ENCODE measurements around the gene CHRND. TPM values are rescaled to one million over a fixed set of nuclear protein-coding genes. Genes with fewer than 3 reads are reported as not detected.

Gene CHRND
- total and polyA plus RNA-seq, 12 donors = 0.03 to 0.57 (median 0.17) TPM; not detected in 8

GRCh38 chr2:232497348-232497747, 28.6 kb upstream of the CHRND start:
- ATAC-seq = no peak
- intact Hi-C loops (cut with DNase I) = no loop called here
- H3K27me3 ChIP-seq = peaks cover 0 to 15% (median 2%) of the 10 kb centered on the region in 7 donors
- H3K4me1 ChIP-seq = peaks cover 0 to 8% (median 0%) of the 10 kb centered on the region in 9 donors
- H3K9me3 ChIP-seq = no peaks in the 10 kb centered on the region
- no peak for TF ChIP-seq CTCF (IDR thresholded peaks at IDR 0.05)
- no peaks in the 10 kb centered on the region for H3K36me3 ChIP-seq
- H3K4me3 ChIP-seq = no peak overlapping the region
- WGBS, 2 donors = 77 to 81% methylated on average over 13 of the region's 13 CpGs
- no peak for DNase-seq
- no peak overlapping the region for H3K27ac ChIP-seq

GRCh38 chr2:232498452-232498851, 27.5 kb upstream of the CHRND start:
- H3K4me1 ChIP-seq = peaks cover 3 to 17% (median 6%) of the 10 kb centered on the region in 9 donors
- no peak for ATAC-seq
- DNase-seq = no peak
- H3K4me3 ChIP-seq = no peak overlapping the region
- no peaks in the 10 kb centered on the region for H3K36me3 ChIP-seq
- intact Hi-C loops (cut with DNase I) = no loop called here
- no peak overlapping the region for H3K27ac ChIP-seq
- no peak for TF ChIP-seq CTCF (IDR thresholded peaks at IDR 0.05)
- H3K27me3 ChIP-seq = peaks cover 5 to 24% (median 10%) of the 10 kb centered on the region in 7 donors
- no peaks in the 10 kb centered on the region for H3K9me3 ChIP-seq
- WGBS, 2 donors = 92 to 96% methylated on average over 3 of the region's 3 CpGs

- Histone ChIP-seq H3K27me3 (peaks cover 6 to 51% (median 29%) of the 10 kb centered on the region in 7 donors), H3K9me3 (no peaks in the 10 kb centered on the region), H3K4me1 (peaks cover 3 to 20% (median 9%) of the 10 kb centered on the region in 9 donors), H3K36me3 (no peaks in the 10 kb centered on the region), H3K27ac (no peak overlapping the region), H3K4me3 (no peak overlapping the region)
- no peak for TF ChIP-seq CTCF (IDR thresholded peaks at IDR 0.05)
- WGBS, 2 donors = 76 to 78% methylated on average over 9 of the region's 9 CpGs
- no peak for DNase-seq
- ATAC-seq = peak in 1 of 8 donors; percentile 40
- intact Hi-C loops (cut with DNase I) = no loop called here
Observed at GRCh38 chr2:232501331-232501771, 24.6 kb upstream of the CHRND start.

GRCh38 chr2:232501794-232502390, 24.1 kb upstream of the CHRND start:
- DNase-seq (no peak), ATAC-seq (peak in 1 of 8 donors; percentile 23)
- Histone ChIP-seq H3K4me3 (no peak overlapping the region), H3K9me3 (no peaks in the 10 kb centered on the region), H3K4me1 (peaks cover 3 to 20% (median 9%) of the 10 kb centered on the region in 9 donors), H3K36me3 (no peaks in the 10 kb centered on the region), H3K27ac (peak overlapping the region in 1 of 10 donors; percentile 15), H3K27me3 (peaks cover 6 to 56% (median 31%) of the 10 kb centered on the region in 7 donors)
- WGBS, 2 donors = 55 to 67% methylated on average over 10 of the region's 10 CpGs
- TF ChIP-seq CTCF (IDR thresholded peaks at IDR 0.05) = no peak
- intact Hi-C loops (cut with DNase I) = no loop called here

All from heart right ventricle (tissue), 16 donors.